Epidermal melanocyte (primary cell): ENCODE results near the gene KATNAL1.
"Not testable (repeated sequence)": the region's sequence is repeated elsewhere in the genome, so short reads cannot be mapped to it uniquely, and the experiment has no call there.

Experiments
- DNase-seq: peaks from one replicate; pipeline ENCODE4 v3.0.0; 2011; ENCODE audit warnings: low spot score; ENCODE audit not compliant: insufficient read length

Gene KATNAL1

GRCh38 chr13:30294004-30294403, 13.3 kb downstream of the KATNAL1 start:
- DNase-seq: no peak

DNA sequence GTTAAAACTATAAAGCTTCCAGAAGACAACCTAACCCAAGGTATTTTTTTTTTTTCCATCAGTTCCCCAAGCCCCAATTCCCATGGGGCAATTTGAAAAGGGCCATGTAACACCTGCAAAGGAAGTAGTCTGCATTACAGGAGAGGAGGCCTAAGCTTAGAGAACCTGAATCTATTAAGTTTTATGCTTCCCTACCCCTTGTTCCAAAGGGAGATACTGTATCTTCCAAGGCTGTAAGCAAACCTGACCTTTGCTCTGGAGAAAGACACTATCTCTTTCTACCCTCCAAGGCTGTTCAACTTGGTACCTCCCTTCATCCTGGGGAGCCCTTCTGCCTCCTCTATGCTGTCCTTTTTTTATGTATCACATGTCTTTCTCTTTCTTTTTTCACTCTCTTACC, 15.0 kb downstream of the KATNAL1 start:
- no peak for DNase-seq

GRCh38 chr13:30290812-30291436, 16.4 kb downstream of the KATNAL1 start:
- no peak for DNase-seq

- no peak for DNase-seq
Measured at GRCh38 chr13:30289533-30289932, 17.8 kb downstream of the KATNAL1 start.

DNA sequence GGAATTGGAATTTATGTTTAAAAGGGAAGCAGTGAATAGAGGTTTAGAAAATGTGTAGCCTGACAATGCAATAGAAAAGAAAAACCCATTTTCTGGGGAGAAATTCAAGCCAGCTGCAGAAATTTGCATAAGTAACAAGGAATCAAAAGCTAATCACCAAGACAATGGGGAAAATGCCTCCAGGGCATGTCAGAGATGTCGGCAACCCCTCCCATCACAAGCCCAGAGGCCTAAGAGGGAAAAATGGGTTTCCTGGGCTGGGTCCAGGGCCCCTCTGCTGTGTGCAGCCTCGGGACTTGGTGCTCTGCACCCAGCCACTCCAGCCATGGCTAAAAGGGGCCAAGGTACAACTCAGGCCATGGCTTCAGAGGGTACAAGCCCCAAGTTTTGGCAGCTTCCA, 21.3 kb downstream of the KATNAL1 start:
- not testable (repeated sequence) for DNase-seq

DNA sequence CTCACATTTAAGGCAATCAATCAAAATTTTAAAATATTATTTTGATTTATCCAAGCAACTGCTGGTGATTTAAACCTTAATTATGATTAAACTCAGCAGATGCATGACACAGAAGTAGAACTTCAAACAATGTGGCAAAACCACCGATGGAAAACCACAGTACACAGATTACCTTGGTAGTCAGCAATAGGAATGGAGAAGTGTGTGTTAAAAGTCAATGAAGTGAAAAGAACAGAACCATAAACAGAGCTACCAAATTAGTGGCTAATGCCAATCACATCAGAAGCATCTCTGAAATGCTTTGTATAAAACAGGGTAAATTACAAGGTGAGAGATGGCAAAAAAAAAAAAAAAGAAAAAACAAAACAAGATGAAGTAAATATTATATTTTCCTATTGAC, 31.2 kb downstream of the KATNAL1 start:
- DNase-seq: no peak

DNA sequence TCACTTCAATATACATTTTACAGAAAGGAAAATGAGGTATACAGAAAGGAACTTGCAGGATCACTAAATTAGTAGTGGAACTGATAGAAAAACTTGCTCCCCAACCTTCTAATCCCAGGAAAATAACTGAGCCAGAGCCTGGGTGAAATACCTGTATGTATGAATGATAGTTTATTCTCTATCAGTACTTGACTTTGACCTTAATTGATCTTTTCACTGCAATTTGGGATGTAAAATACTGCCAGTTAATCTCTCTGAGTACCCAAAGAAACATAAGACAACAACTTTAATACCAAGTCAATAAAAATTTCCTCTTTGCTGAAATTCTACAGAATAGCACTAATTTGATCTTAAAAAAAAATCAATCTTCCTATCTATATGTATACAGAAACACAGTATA, 33.3 kb downstream of the KATNAL1 start:
- DNase-seq: no peak

DNA sequence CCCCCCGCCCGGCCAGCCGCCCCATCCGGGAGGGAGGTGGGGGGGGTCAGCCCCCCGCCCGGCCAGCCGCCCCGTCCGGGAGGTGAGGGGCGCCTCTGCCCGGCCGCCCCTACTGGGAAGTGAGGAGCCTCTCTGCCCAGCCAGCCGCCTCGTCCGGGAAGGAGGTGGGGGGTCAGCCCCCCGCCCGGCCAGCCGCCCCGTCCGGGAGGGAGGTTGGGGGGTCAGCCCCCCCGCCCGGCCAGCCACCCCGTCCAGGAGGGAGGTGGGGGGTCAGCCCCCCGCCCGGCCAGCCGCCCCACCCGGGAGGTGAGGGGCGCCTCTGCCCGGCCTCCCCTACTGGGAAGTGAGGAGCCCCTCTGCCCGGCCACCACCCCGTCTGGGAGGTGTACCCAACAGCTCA, 37.3 kb downstream of the KATNAL1 start:
- DNase-seq: not testable (repeated sequence)

DNA sequence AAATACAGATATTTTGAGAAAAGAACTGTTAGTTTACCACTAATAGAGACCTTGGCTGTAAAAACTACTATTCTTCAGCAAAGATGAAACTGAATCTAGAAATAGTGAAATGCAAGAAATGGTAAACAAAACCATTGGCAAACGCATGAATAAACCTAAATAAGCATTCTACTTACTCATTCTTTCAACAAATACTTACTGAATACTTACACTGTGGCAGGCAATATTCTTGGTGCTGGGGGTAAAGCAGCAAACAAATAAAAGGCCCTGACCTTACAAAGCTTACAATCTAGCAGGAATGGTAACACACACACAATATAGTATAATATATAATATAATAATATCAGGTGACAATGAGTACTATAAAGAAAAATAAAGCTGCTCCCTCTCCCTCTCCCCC, 38.7 kb downstream of the KATNAL1 start:
- no peak for DNase-seq

DNA sequence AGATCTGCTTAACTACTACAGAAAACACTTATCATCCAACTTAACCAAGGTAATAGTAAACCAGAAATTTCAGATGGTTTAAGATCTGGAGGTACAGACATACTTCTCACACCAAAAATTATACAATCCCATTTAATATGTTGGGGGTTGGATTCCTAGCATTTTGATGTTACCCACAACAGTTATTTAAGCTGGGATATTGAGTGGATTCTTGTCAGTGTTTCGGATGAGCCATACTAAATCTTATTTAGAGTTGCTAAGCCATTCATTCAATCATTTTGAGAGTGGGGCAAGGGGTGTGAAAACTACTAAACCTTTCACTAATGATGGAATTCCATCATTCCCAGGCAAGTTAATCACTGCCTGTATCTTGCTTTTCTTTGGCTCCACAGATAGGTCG, 40.6 kb downstream of the KATNAL1 start:
- DNase-seq: no peak

DNA sequence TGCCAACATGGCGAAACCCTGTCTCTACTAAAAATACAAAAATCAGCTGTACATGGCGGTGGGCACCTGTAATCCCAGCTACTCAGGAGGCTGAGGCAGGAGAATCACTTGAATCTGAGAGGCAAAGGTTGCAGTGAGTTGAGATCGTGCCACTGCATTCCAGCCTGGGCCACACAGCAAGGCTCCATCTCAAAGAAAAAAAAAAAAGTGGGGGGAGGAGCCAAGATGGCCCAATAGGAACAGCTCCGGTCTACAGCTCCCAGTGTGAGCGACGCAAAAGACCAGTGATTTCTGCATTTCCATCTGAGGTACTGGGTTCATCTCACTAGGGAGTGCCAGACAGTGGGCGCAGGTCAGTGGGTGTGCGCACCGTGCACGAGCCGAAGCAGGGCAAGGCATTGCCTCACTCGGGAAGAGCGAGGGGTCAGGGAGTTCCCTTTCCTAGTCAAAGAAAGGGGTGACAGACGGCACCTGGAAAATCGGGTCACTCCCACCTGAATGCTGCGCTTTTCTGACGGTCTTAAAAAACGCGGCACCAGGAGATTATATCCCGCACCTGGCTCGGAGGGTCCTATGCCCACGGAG, 48.1 kb downstream of the KATNAL1 start:
- not testable (repeated sequence) for DNase-seq

- DNase-seq: no peak
Measured at GRCh38 chr13:30257468-30258099, 49.8 kb downstream of the KATNAL1 start.

GRCh38 chr13:30256713-30257467, 50.5 kb downstream of the KATNAL1 start:
- DNase-seq: no peak

DNA sequence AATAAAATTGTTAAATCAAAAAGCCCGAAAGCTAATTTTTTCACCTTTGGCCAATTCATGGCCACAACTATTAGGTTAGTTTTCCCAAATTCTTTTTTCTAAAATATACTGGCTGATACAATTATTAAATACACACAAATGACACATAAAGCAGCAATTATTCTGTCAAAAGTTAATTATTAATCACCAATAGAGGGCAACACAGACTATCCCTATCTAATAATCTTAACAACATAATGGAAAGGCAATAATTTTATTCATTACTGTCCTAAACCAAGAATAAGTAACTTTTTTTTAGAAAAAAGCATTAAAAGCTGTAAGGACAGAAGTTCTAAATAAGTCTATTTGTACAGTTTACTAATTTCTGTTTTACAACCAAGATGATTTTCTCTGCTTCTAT, 51.7 kb downstream of the KATNAL1 start:
- no peak for DNase-seq

DNA sequence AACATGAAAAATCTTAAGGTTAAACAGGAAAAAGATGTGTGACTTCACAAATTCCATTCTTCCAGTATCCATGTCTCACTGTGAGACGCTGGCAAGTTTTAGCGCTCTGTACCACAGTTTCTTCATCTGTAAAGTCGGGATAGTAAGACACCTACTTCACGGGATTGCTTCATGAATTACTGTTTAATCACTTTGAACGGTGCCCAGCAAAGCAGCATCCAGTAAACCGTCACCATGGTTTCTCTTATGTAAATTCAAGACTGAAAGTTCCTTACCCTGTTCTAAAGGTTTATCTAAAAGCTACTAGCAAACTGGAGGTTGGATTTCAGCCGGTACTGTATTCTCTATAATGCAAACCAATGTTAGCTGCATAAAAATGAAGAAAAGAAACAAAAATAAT, 53.5 kb downstream of the KATNAL1 start:
- no peak for DNase-seq

GRCh38 chr13:30247406-30247805, 59.9 kb downstream of the KATNAL1 start:
- no peak for DNase-seq

DNA sequence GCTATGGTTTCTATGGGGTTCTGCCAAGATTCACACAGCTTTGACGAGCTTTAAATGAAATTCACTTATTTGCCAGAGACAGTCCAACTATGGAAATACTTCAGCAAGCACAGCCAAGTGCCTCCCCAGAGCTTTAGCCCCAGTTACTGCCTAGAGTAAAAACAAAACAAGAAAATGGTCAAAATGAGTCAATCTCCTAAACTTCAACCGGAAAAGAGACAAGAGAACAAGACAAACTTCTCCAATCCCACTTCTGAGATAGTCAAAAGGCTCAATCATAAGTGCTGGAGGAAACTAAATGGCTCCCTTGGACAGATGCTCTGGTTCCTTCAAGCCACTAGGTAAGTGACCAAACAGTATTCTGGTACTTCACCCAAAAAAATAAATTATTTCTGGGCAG, 65.8 kb downstream of the KATNAL1 start:
- DNase-seq: no peak

DNA sequence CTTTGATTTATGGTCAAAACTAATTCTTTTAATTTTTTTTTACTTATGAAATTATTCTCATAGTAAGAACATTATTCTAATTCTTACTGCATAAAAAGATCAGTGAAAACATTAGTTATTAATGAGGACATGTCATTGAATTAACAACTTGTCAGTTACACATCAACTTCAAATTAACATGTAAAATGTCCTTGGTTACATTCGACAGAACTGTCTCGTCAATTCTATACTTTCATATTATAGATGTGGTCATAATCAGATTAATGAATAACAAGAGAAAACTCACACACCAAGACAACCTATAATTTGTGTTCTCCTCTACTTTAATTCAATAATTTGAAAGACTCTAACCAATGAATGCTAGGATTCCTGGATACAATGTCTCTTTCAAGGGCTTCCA, 66.7 kb downstream of the KATNAL1 start:
- no peak for DNase-seq

DNA sequence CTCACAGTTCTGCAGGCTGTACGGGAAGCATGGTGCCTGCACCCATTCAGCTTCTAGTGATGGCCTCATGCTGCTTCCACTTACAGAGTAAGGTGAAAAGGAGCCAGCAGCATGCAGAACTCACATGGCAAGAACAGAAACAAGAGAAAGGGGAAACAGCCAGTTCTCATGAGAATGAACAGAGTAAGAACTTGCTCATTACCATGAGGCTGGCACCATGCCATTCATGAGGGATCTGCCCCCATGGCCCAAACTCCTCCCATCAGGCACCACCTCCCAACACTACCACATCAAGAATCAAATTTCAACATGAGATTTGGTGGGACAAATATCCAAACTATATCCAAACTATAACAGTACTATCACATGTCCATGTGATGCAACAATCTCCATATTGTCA, 72.1 kb downstream of the KATNAL1 start:
- DNase-seq: no peak

GRCh38 chr13:30234619-30235162, 72.7 kb downstream of the KATNAL1 start:
- DNase-seq: no peak

GRCh38 chr13:30224732-30225131, 82.6 kb downstream of the KATNAL1 start:
- DNase-seq: no peak

- DNase-seq: no peak
Measured at GRCh38 chr13:30222254-30222653, 85.1 kb downstream of the KATNAL1 start.
